ENCODE measurements around the gene POLR3A.

POLR3A gene

DNA sequence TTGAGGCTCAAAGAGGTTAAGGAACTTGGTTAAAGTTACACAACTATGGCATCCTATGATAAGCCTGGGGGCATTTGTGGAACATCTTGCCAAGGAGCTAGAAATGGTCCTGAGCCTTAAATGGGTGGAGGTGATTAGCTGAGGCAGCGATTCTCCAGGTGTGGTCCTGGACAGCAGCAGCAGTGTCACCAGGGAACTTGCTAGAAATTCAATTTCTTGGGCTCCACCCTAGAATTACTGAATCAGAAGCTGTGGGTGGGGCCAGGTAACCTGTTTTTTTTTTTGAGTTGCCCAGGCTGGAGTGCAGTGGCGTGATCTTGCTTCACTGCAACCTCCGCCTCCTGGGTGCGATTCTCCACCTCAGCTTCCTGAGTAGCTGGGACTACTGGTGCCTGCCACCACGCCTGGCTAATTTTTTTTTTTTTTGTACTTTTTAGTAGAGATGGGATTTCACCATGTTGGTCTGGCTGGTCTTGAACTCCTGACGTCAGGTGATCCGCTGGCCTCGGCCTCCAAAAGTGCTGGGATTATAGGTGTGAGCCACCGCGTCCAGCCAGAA lies 17.5 kb upstream of the POLR3A start:
- DNase-seq = no peak

DNA sequence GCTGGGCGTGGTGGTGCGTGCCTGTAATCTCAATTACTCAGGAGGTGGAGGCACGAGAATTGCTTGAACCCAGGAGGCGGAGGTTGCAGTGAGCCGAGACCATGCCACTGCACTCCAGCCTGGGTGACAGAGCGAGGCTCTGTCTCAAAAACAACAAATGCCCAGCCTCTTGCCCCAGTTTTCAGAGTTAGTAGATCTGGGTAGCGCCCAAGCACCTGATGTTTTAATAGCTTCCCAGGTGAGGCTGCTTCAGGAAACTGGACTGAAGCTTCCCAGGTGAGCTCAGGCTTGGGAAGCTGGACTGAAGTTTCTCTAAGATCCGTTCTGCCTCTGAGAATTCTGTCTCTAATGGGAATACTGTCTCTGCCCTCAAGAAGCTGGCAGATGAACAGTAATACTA lies 16.5 kb upstream of the POLR3A start:
- DNase-seq = no peak

- DNase-seq = no peak
Measured at GRCh38 chr10:78045237-78045636, 15.9 kb upstream of the POLR3A start.

DNA sequence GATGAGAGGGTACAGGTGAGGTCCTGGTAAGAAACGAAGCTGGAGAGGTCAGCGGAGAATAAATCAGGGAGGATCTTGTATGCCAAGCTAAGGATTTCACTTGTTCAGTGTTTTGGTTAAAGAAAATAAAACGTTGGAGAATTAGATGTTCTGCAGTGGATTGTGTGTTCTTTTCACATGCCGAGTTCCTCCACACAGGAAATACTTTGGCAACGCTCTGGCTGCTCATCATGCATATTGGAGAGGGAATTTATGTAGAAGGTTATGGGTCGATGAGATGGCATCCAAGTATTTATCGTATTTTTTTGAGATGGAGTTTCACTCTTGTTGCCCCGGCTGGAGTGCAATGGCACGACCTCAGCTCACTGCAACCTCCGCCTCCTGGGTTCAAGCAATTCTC lies 15.4 kb upstream of the POLR3A start:
- no peak for DNase-seq

DNA sequence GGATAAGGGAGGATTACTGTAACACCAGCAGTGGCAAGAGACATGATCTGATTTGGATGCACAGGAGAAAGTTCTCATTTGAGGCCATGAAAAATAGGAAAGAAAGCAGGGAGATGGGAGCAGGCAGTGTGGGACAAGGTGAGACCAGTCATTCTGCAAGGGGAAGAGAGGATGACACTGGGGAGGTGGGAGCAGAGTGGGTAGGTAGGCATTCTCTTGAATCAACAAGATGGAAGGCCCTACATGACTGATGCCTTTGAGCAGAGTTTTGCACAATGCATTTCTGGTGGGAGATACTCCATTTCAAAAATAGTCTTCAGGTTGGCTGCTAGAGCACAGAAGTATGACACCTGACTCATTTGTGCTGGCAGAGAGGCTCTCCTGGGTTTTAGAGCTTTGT lies 14.9 kb upstream of the POLR3A start:
- no peak for DNase-seq

DNA sequence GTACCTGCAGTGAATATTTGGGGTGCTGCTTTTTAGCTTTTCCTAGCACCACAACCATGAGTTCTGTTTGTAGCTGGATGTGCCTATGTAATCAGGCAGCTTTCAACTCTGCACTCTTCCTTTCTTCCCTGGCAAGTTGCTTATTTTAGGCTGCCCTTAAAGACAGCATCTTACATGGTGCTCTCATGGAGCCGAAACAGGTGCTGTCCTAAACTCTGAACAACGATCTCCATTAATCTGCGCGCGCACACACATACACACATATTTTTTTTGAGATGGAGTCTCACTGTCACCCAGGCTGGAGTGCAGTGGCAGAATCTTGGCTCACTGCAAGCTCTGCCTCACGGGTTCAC lies 13.4 kb upstream of the POLR3A start:
- DNase-seq = no peak

- no peak for DNase-seq
Measured at GRCh38 chr10:78042058-78042751, 12.9 kb upstream of the POLR3A start.

GRCh38 chr10:78041170-78042057 lies 12.1 kb upstream of the POLR3A start:
- no peak for DNase-seq

DNA sequence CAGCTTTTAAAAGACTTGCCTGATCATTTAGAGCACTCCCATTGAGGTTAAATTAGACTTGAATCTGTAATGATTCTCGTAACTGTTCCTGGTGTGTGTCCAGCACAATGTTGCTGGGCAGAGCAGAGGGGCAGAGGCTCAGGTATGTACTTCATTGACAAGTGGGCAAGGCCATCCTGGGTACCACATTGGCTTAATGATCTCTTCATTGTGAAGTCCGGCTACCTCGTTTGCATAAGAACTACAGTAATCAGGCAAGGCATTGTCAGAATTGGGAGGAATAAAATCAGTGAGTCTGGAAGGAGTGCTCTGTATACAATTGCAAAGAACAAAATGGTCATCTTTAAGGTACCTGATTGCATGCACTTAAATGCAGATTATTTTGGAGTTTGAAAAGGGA lies 10.4 kb upstream of the POLR3A start:
- DNase-seq = no peak

DNA sequence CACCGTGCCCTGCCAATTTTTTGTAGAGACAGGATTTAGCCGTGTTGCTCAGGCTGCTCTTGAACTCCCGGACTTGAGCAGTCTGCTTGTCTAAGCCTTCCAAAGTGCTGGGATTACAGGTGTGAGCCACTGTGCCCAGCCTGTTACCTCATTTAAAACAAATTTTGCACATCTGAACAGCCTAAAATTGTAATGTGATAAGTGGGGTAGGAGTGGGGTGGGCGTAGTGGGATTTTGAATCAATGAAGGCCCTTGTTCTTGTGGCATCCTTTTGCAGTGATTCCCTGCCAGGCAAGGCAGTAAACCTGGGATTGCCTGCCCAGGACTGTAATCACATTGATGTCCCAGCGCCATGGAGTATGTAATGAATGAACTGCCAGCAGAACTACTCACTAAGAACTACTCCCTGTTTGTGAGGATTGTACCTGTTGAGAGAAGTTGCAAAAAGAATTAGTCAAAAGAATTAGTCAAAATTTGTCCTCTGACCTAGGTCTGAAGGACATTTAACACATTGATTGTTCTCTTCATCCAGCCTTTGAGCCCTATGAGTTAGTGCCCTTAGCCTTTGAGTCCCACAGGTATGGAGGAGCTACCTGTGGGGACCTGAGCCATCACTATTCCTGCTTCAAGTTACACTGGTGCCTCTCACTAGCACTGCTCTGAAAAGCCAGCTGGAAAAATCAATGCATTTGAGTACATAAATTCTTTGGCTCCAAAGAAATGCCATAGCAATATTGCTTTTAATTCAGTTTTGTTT lies 9.7 kb upstream of the POLR3A start:
- DNase-seq = no peak

DNA sequence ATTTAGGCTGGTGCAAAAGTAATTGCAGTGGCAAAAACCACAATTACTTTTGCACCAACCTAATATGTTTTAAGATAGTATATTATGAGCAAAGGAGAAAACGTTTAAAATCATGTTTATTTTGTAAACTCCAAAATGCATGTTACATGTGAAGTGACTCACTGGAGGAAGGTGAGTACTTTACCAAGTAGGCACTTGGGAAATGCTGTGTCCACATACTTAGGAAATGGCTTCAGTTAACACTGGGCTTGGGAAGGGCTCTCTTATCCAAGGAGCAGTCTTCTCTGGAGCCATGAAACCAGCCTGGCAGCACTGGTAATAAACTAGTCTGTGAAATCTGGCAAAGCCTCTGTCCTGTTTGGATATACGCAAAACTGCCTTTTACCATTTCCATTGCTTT lies 8.8 kb upstream of the POLR3A start:
- DNase-seq = no peak

DNA sequence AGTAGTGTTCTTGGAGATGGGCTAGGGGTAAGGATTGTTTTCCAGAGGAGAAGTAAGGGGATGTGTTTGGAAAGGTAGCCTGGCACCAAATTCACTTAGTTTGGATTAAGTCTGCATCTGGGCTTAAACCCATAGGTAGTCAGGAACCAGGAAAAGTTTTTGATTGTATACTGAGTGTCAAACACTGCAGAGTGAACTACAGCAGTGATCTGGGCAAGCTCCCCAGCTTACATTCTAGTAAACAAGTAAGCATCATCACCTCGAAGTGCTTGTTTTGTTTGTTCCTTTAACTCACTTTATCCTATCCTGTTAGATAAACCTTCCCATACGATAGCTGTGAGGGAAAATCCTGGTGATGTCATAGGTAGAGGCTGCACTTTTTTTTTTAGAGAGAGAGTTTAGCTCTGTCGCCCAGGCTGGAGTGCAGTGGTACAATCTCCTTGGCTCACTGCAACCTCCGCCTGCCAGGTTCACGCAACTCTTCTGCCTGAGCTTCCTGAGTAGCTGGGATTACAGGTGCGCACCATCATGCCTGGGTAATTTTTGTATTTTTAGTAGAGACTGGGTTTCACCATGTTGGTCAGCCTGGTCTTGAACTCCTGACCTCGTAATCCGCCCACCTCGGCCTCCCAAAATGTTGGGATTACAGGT lies 6.7 kb upstream of the POLR3A start:
- DNase-seq = no peak

- no peak for DNase-seq
Measured at GRCh38 chr10:78035437-78035836, 6.1 kb upstream of the POLR3A start.

- DNase-seq = no peak
Measured at GRCh38 chr10:78035025-78035424, 5.7 kb upstream of the POLR3A start.

DNA sequence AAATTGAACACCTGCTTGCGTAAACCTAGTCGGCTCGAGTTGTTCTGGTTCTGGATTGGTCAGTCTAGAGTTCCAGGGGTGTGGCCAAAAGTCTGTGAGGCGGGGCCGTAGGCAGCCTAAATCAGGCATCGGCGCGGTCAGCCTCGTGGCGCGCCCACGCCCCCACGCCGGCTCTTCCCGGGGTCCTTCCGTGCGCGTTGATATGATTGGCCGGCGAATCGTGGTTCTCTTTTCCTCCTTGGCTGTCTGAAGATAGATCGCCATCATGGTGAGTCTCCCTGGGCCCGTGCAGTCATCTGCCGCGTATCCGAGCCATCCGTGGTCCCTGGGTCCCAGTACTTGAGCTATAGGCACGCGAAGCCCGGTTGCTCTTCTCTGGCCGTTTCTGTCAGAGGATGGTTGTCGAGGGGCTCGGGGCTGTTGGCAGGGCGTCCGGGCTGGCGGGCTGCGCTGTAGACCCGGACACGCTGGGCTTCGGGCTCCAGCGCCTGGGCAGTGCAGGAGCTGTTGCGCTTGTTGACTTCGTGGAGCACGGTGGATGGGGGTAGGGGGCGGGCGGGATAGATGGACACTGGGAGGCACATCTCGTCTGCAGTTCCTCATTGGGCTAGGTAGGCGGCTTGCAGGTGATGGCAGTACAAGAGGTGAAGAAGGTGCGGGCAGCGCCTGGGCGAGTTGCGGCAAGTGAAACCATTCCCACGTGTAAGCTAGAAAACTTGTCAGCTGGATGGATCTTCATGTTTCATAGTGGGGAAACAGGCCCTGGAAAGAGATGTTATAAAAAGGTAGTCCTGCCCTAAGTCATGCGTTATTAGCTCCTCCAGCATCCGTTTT lies 4.5 kb upstream of the POLR3A start, which contains the start of gene RPS24:
Gene RPS24, plus strand, starts transcription at position 227 of the 834 bp plus-strand sequence. Its CDS starts 39 bp downstream, at position 266.
- peak; percentile 92 for DNase-seq

DNA sequence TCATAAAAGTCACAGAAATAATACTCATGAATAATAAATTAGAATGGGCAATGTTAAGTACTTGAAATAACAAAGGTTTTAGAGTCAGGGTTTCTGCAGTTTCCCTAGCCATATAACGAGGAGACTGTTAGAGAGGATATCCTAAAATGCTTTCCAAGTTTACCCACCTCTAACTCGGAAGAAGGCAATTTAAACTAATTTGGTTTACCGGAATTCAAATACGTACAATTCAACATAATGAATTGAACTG lies 4.0 kb upstream of the POLR3A start:
- no peak for DNase-seq

- DNase-seq = no peak
Measured at GRCh38 chr10:78028438-78029268, 662 bp downstream of the POLR3A start.

DNA sequence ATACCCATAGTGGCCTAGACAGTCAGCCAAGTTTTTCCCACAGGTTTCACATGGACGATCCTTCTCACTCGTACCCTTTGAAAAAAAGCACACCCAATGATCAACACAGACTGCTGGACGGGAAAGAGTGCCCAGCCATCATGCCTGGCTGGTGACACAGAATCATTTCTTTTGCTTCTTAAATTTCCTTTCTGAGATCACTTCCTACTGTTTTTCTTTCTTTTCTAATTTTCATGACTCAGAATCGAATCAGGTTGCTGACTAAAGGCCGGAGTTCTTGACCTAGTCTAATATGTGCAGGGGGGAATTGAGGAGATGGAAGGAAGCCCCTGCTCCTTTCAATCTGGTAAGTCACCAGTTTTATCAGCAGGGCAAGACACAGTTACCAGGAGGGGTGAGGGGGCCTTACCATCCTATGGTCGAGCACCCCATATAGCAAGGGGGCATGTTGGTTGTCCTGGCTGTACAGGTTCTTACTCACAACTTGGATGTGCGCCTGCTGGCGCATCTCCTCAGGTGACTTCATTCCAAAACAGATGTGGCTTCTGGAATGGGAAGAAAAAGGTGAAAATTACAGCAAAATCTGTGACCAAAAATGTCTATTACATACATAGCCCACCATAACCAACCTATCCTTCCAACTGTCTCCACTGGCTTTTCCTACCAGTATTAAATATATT lies 3.5 kb downstream of the POLR3A start:
- DNase-seq = no peak

DNA sequence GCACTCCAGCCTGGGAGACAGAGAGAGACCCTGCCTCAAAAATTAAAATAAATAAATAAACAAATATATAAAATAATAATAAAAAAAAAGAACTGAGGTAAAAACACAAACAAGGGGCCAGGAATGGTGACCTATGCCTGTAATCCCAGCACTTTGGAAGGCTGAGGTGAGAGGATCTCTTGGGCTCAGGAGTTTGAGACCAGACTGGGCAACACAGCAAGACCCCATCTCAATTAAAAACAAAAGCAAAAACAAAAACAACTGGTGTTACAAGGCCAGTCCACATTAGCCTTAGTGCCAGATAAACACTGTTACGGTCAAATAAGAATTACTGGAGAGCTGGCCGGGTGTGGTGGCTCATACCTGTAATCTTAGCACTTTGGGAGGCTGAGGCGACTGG lies 5.6 kb downstream of the POLR3A start:
- DNase-seq = no peak

DNA sequence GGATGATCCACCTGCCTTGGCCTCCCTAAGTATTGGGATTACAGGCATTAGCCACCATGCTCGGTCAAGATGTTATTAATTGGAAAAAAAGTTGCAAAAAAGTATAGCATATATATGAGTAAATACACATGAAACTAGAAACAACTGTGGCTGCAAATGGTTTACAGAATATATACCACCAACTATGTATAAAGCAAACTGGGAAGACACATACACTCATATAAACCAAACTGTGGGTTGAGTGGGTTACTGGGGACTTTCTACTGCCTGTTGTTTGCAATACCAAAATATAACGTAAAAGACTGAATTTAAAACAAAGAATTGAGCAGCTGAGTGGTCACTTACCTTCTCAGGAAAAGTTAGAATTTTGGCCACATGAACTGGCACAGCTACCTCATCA lies 8.1 kb downstream of the POLR3A start:
- DNase-seq = no peak

- no peak for DNase-seq
Measured at GRCh38 chr10:78019264-78019663, 10.1 kb downstream of the POLR3A start.

All from DMS79 treated with DMSO at 0.1 percent for 48 hours (cell line).